ENCODE results near the gene ARHGAP27. TPM values are rescaled to one million over a fixed set of nuclear protein-coding genes. Genes with fewer than 3 reads are reported as not detected.

ARHGAP27 gene
- total RNA-seq, 1 experiment from 2014 or later = 39.2 TPM

DNA sequence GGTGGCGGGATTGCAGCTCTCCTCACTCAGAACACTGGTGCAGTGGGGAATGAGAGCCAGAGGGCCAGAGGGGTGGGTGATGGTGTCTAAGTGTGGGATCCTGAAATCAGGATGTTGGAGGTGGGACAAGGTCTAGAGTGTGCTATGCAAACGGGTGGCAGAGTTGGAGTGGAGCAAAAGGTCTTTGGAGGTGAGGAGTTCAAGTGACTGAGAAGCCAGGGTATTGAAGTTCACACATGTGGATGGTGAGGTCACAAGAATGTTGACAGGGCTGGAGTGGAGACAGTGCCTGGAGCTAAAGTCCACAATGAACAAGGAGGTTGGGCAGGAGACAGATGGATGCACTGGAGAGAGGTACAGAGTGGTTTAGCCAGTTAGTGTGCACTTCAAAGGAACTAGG, 77.6 kb downstream of the ARHGAP27 start:
- ChIA-PET POLR2A (no interaction called here), CTCF (no interaction called here)
- in situ Hi-C loops (cut with HindIII; ENCODE audit: low pct_unique_long_range_greater_than_20kb, low sequenced_read_pairs) (no loop called here), intact Hi-C loops (cut with micrococcal nuclease; ENCODE audit: unreplicated experiment) (no loop called here)
- ATAC-seq (peak; percentile 38; the same call in 1 of the 2 replicates), DNase-seq (ENCODE audit: low read depth, low spot score) (no peak)
- BruUV-seq (replicated peaks) = no TSS peak
- Histone ChIP-seq H3K4me3 (ENCODE audit: low read depth in 2 of 2, low read length in 2 of 2) (no peak overlapping the region), H3K27me3 (ENCODE audit: control insufficient read depth, insufficient read depth, low read length) (no peaks in the 10 kb centered on the region), H3K4me1 (ENCODE audit: control insufficient read depth, insufficient read depth, low read length) (peaks cover 4% of the 10 kb centered on the region; the same call in 1 of the 2 replicates), H3K27ac (ENCODE audit: low read length) (peak overlapping the region; percentile 41; the same call in 1 of the 2 replicates), H3K36me3 (ENCODE audit: control insufficient read depth, insufficient read depth, low read length) (no peaks in the 10 kb centered on the region), H3K9me3 (ENCODE audit: control insufficient read depth, insufficient read depth, low read depth, low read length) (no peaks in the 10 kb centered on the region)
- TF ChIP-seq POLR2AphosphoS5 (IDR thresholded peaks at IDR 0.05; ENCODE audit: low read depth, low read length) (no peak), SIN3A (IDR thresholded peaks at IDR 0.05; ENCODE audit: borderline replicate concordance, insufficient read depth, low read depth, low read length) (no peak), TCF7L2 (IDR thresholded peaks at IDR 0.05; ENCODE audit: low read depth, low read length) (no peak), REST (IDR thresholded peaks at IDR 0.05; ENCODE audit: insufficient read depth in 1 of 2, low read depth in 2 of 2, low read length in 1 of 2) (no peak)
- TF ChIP-seq, protein P1, sequence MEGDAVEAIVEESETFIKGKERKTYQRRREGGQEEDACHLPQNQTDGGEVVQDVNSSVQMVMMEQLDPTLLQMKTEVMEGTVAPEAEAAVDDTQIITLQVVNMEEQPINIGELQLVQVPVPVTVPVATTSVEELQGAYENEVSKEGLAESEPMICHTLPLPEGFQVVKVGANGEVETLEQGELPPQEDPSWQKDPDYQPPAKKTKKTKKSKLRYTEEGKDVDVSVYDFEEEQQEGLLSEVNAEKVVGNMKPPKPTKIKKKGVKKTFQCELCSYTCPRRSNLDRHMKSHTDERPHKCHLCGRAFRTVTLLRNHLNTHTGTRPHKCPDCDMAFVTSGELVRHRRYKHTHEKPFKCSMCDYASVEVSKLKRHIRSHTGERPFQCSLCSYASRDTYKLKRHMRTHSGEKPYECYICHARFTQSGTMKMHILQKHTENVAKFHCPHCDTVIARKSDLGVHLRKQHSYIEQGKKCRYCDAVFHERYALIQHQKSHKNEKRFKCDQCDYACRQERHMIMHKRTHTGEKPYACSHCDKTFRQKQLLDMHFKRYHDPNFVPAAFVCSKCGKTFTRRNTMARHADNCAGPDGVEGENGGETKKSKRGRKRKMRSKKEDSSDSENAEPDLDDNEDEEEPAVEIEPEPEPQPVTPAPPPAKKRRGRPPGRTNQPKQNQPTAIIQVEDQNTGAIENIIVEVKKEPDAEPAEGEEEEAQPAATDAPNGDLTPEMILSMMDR (IDR thresholded peaks at IDR 0.05) = no peak

DNA sequence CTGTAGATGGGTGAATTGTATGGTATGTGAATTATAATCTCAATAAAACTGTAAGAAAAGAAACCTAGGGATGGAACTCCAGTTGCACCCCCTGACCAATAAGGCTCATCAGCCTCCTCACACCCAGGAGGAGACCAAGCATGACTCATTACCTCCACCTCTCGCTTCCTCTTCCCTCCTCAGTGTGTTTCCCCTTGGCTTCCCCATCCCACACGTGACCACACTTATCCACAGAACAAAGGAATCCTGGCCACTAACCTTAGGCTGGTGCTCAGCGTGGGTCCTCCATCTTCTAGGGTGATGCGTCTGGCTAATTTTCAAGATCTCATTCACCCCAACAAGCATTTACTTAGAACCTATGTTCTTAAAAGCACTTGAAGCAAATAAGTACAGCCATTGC, 79.6 kb downstream of the ARHGAP27 start:
- ATAC-seq = no peak
- Histone ChIP-seq H3K4me3 (ENCODE audit: low read depth in 2 of 2, low read length in 2 of 2) (no peak overlapping the region), H3K4me1 (ENCODE audit: control insufficient read depth, insufficient read depth, low read length) (peaks cover 4% of the 10 kb centered on the region; the same call in 1 of the 2 replicates), H3K27me3 (ENCODE audit: control insufficient read depth, insufficient read depth, low read length) (no peaks in the 10 kb centered on the region), H3K27ac (ENCODE audit: low read length) (peak overlapping the region; percentile 56; the same call in 1 of the 2 replicates), H3K9me3 (ENCODE audit: control insufficient read depth, insufficient read depth, low read depth, low read length) (no peaks in the 10 kb centered on the region), H3K36me3 (ENCODE audit: control insufficient read depth, insufficient read depth, low read length) (no peaks in the 10 kb centered on the region)
- no TSS peak for BruUV-seq (replicated peaks)
- in situ Hi-C loops (cut with HindIII; ENCODE audit: low pct_unique_long_range_greater_than_20kb, low sequenced_read_pairs) (no loop called here), intact Hi-C loops (cut with micrococcal nuclease; ENCODE audit: unreplicated experiment) (no loop called here)
- TF ChIP-seq SIN3A (IDR thresholded peaks at IDR 0.05; ENCODE audit: borderline replicate concordance, insufficient read depth, low read depth, low read length) = no peak
- TF ChIP-seq POLR2AphosphoS5 (IDR thresholded peaks at IDR 0.05; ENCODE audit: low read depth, low read length) = no peak
- no peak for TF ChIP-seq TCF7L2 (IDR thresholded peaks at IDR 0.05; ENCODE audit: low read depth, low read length)
- POLR2A ChIA-PET = no interaction called here
- CTCF ChIA-PET = no interaction called here
- DNase-seq (ENCODE audit: low read depth, low spot score) = no peak

GRCh38 chr17:45351831-45352230, 80.8 kb downstream of the ARHGAP27 start:
- ChIA-PET POLR2A (no interaction called here), CTCF (no interaction called here)
- BruUV-seq (replicated peaks) = no TSS peak
- in situ Hi-C loops (cut with HindIII; ENCODE audit: low pct_unique_long_range_greater_than_20kb, low sequenced_read_pairs) = no loop called here
- DNase-seq (ENCODE audit: low read depth, low spot score) = no peak
- Histone ChIP-seq H3K36me3 (ENCODE audit: control insufficient read depth, insufficient read depth, low read length) (no peaks in the 10 kb centered on the region), H3K27ac (ENCODE audit: low read length) (no peak overlapping the region), H3K4me3 (ENCODE audit: low read depth in 2 of 2, low read length in 2 of 2) (no peak overlapping the region), H3K27me3 (ENCODE audit: control insufficient read depth, insufficient read depth, low read length) (no peaks in the 10 kb centered on the region), H3K4me1 (ENCODE audit: control insufficient read depth, insufficient read depth, low read length) (peaks cover 4% of the 10 kb centered on the region; the same call in 1 of the 2 replicates), H3K9me3 (ENCODE audit: control insufficient read depth, insufficient read depth, low read depth, low read length) (no peaks in the 10 kb centered on the region)
- intact Hi-C loops (cut with micrococcal nuclease; ENCODE audit: unreplicated experiment) = no loop called here
- no peak for ATAC-seq
- no peak for TF ChIP-seq SIN3A (IDR thresholded peaks at IDR 0.05; ENCODE audit: borderline replicate concordance, insufficient read depth, low read depth, low read length)
- TF ChIP-seq TCF7L2 (IDR thresholded peaks at IDR 0.05; ENCODE audit: low read depth, low read length) = no peak
- TF ChIP-seq POLR2AphosphoS5 (IDR thresholded peaks at IDR 0.05; ENCODE audit: low read depth, low read length) = no peak
